GM19099 (cell line): ENCODE results near the gene CXXC5.
A peak's percentile ranks its signal among the peaks of the same experiment; 100 is the strongest.

Source experiments
- POLR2A ChIP-seq: IDR thresholded peaks from 3 replicates; pipeline ENCODE4 v1.6.1; 2011; ENCODE audit warnings: low read depth; ENCODE audit not compliant: insufficient read length; ENCODE audit errors: extremely low read depth

CXXC5 gene

GRCh38 chr5:139648205-139649081, at the start of gene CXXC5:
Gene CXXC5 (plus strand): TSS chr5:139648349. CDS start chr5:139680524, 32,175 bp downstream.
- TF ChIP-seq POLR2A, result peak; percentile 75

DNA sequence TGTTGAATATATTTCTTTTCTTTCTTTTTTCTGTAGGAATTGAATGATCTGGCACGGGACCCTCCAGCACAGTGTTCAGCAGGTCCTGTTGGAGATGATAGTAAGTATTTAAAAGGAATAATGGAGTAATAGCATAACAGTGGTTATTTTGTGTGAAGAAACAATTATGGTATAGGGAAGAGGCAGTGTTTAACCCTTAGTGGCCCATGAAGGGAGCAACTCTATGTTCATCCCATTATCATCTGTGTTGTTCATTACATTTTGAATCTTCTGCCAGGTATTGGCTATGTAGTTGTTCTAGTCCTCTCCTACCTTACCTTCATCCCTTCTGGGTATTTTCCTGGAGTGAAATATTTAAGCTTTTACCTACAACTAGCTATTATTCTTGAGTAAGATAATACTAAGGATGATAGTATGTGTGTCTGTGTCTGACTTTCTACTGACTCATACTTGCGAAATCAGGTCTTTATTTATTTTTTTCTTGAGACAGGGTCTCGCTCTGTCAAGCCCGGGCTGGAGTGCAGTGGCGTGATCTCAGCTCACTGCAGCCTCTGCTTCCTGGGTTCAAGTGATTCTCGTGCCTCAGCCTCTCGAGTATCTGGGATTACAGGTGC, 47.7 kb upstream of the CXXC5 start:
- no peak for TF ChIP-seq POLR2A

- TF ChIP-seq POLR2A, result no peak
These were observed 46.7 kb upstream of the CXXC5 start for GRCh38 chr5:139601429-139601828.

DNA sequence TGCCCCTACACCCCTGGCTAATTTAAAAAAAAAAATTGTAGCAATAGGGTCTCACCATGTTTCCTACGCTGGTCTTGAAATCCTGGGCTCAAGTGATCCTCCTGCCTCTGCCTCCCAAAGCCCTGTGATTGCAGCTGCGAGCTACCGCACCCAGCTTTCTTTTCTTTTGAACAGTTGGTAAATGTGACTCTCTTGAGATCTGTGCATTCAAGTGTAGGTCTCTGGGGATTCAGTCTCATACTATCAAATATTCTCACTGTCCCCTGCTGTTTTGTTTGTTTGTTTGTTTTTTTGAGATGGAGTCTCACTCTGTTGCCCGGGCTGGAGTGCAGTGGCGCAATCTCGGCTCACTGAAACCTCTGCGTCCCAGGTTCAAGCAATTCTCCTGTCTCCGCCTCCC, 42.3 kb upstream of the CXXC5 start:
- TF ChIP-seq POLR2A, result no peak

DNA sequence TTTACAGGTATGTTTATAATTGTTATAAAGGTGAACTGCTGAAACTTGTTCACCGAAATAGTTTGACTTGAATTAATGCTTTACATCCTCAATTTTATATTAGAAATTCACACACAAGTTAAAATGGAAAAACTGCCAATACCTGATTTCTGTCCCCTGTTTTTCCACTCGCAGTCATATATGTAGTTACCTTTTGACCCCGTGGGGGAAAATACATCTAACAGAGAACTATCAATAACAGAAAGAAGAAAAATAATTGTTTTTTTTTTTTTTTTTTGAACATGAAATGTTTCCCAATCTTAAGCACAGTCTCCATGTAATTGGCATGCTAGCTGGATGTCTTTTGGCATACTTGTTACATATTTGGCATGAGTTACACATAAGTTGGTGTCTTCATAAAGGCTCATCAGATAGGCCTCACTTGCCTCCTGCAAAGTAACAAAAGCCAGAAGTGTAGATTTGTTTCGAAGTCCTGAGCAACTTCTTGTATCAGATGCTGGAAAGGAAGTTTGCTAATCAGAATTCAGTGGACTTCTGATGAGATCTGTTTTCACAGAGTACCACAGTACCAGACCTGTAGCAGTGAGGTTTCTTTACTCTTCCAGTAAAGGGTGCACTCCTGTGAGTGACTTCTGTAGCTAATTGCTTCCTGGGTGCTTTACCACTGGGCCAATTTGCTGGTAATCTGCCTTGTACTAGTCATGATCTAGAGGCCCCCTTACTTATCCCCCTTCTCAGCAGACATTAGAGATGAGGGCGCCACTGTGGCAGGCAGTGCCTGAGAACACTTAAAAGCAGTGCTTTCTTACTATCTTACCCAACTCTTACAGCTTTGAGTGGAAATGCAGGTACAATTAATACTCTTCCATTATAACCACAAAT, 36.2 kb upstream of the CXXC5 start:
- TF ChIP-seq POLR2A, result no peak

GRCh38 chr5:139619861-139620260, 28.3 kb upstream of the CXXC5 start:
- no peak for TF ChIP-seq POLR2A

GRCh38 chr5:139630855-139631254, 17.3 kb upstream of the CXXC5 start:
- TF ChIP-seq POLR2A, result no peak

DNA sequence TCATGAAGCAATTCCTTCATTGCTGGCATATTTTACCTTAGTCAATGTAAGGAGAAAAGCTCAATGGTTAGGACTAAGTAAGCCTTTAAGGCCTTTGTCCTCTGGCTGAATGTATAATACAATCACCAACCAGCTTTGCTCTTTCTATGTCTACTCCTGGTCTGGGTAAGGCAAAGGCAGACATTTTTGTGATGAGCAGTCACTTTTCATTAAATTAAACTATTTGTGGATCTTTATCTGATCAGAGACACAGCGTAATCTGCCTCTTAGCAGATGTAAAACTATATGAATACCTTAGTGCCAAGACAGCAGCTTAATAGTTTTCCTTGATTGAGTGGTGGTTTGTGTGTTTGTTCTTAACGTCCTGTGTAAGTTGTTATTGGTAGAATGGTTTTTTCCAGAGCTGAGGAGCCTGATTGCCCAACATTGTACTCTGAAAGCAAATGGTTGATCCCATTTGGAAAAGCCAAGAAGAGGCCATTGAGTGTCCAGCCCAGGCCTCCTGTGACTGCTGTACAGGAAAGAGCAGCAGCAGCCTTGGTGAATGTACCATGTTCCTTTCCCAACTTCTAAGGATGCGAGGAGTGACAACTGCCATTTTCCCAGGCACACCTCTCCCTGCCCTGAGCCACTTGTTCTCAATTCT, 16.5 kb upstream of the CXXC5 start:
- no peak for TF ChIP-seq POLR2A

- TF ChIP-seq POLR2A, result no peak
These were observed 14.7 kb upstream of the CXXC5 start for GRCh38 chr5:139633295-139634027.

DNA sequence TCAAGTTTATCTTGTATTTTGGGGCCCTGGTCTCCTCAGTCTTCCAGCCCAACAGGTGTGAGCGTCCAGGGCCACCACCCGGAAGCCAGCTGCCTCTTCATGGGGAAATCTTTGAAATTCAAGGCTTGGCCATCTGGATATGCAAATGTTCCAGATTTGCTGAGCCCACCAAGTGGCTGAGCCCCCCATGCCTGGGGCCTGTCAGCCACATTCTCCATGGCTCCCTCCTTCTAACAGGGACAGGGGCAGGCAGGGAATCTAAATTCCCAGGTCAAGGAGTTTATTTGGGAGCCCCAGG, 14.2 kb upstream of the CXXC5 start:
- no peak for TF ChIP-seq POLR2A

DNA sequence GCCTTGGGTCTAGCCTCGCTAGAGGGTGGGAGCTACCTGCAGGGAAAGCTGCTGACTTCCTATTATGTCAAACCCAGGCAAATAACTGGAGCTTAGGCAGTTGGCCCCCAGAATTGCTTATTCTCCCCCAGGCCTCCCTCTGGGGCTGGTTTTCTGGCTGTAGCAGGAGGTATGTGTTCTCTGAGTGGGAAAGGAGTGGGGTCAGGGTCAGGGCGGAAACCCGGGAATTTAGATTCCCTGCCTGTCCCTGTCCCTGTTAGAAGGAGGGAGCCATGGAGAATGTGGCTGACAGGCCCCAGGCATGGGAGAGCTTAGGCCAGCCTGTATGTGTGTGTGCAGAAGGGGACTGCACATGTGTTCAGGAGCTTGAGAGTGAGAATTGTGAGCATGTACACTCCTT, 13.6 kb upstream of the CXXC5 start:
- no peak for TF ChIP-seq POLR2A

DNA sequence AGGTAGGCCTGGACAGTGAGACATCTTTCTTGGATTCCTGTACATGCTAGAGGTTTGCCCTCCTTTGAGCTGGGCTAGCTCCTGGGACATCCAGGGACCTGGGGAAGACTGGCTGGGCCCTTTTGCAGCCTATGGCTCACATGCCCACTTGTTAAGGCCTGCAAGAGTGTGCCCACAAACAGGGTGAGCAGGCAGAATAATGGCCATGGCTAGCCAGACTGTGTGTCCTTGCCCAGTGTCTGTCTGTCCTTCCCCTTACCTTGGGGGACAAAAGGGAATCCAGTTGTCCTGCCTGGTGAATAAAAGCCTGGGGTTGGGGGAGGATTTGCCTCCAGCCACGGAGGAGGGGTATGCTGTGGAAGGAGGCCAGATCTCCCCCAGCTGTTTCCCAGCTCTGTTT, 13.0 kb upstream of the CXXC5 start:
- no peak for TF ChIP-seq POLR2A

GRCh38 chr5:139635606-139636206, 12.4 kb upstream of the CXXC5 start:
- no peak for TF ChIP-seq POLR2A

DNA sequence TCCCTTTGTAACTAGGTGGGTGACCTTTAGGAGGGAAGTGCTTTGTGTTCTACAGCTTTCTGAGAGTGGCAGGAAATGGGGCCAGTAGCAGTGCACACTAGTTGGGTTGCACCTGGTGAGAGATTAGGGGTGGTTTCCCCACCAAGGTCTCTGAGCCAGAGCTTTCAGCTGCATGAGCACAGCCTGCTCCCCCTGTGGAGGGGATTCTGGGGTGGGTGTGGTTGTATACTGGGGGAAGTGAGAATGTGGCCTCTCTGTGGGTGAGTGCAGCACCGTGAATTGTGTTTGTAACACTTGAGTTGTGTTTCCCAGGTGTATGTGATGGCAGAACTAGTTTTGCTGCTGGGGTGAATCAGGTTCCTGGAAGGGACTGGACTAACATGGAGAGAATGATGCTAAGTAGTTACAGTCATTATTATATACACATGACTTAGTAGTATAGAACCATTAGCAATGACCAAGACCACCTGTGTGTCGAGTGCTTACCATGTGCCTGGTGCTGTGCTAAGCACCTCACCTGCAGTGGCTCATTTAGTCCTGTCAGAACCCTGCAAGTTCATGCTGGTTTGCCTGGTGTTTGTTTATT, 11.8 kb upstream of the CXXC5 start:
- peak; percentile 20 for TF ChIP-seq POLR2A

DNA sequence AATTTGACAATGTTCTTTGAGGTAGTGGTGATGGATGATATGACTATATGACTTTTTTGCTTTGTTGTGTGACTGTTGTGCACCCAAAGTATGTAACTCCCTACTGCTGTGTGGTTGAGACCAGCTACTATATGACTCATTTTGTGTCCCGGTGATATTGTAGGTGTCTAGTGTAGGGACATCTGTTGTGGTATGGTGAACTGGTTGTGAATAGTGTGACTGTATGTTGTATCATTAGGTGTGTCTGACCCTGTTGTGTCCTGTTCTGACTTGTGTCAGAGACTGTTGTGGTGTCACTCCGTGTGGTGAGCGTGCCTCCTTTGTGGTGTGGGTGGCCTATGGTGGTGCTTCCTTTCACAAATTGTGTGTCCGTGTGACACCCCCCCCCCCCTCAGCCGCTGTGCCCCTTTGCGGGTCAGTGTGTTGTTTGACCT, 11.2 kb upstream of the CXXC5 start:
- TF ChIP-seq POLR2A, result no peak
